ENCODE measurements around the gene NEK10.

Gene NEK10

GRCh38 chr3:27074914-27075313 is 294.3 kb downstream of the NEK10 start:
- H3K9me3 ChIP-seq (replicated peaks; ENCODE audit: insufficient read depth, low read length), result no peaks in the 10 kb centered on the region
- H3K4me1 ChIP-seq (ENCODE audit: low read length), result peaks cover 8% of the 10 kb centered on the region; the same call in 1 of the 2 replicates
- H2AFZ ChIP-seq (ENCODE audit: low read length), result no peak overlapping the region
- H3K27ac ChIP-seq (ENCODE audit: low read length), result no peak overlapping the region
- TF ChIP-seq CTCF (IDR thresholded peaks at IDR 0.05; ENCODE audit: low read length), result no peak
- TF ChIP-seq EZH2 (optimal IDR thresholded peaks at IDR 0.05; ENCODE audit: low read depth, low read length), result no peak
- TF ChIP-seq EZH2phosphoT487 (IDR thresholded peaks at IDR 0.05; ENCODE audit: low read length), result no peak
- no peaks in the 10 kb centered on the region for H3K27me3 ChIP-seq (replicated peaks; ENCODE audit: insufficient read depth, low read length)
- no peaks in the 10 kb centered on the region for H3K36me3 ChIP-seq (replicated peaks; ENCODE audit: insufficient read depth, low read length)
- no peaks in the 10 kb centered on the region for H3K9me2 ChIP-seq (replicated peaks; ENCODE audit: insufficient read depth, low read length)
- no peaks in the 10 kb centered on the region for H4K20me1 ChIP-seq (ENCODE audit: insufficient read depth, low read length)
- H3K4me3 ChIP-seq (ENCODE audit: low read length), result no peak overlapping the region
- H3K9ac ChIP-seq (ENCODE audit: low read length), result no peak overlapping the region
- H3K79me2 ChIP-seq (ENCODE audit: low read length), result no peaks in the 10 kb centered on the region
- no peaks in the 10 kb centered on the region for H3F3A ChIP-seq (ENCODE audit: insufficient read depth, low read length)
- no peak for DNase-seq
- H3K4me2 ChIP-seq (ENCODE audit: low read depth, low read length), result no peak overlapping the region

- no peak for DNase-seq
- H3K9ac ChIP-seq (ENCODE audit: low read length), result no peak overlapping the region
- no peaks in the 10 kb centered on the region for H4K20me1 ChIP-seq (ENCODE audit: insufficient read depth, low read length)
- H3K36me3 ChIP-seq (replicated peaks; ENCODE audit: insufficient read depth, low read length), result no peaks in the 10 kb centered on the region
- no peaks in the 10 kb centered on the region for H3K9me3 ChIP-seq (replicated peaks; ENCODE audit: insufficient read depth, low read length)
- no peaks in the 10 kb centered on the region for H3K9me2 ChIP-seq (replicated peaks; ENCODE audit: insufficient read depth, low read length)
- H3K27me3 ChIP-seq (replicated peaks; ENCODE audit: insufficient read depth, low read length), result no peaks in the 10 kb centered on the region
- no peak overlapping the region for H3K27ac ChIP-seq (ENCODE audit: low read length)
- H3K4me1 ChIP-seq (ENCODE audit: low read length), result peaks cover 8% of the 10 kb centered on the region; the same call in 1 of the 2 replicates
- H2AFZ ChIP-seq (ENCODE audit: low read length), result no peak overlapping the region
- H3F3A ChIP-seq (ENCODE audit: insufficient read depth, low read length), result no peaks in the 10 kb centered on the region
- no peaks in the 10 kb centered on the region for H3K79me2 ChIP-seq (ENCODE audit: low read length)
- no peak overlapping the region for H3K4me2 ChIP-seq (ENCODE audit: low read depth, low read length)
- TF ChIP-seq EZH2phosphoT487 (IDR thresholded peaks at IDR 0.05; ENCODE audit: low read length) (no peak), EZH2 (optimal IDR thresholded peaks at IDR 0.05; ENCODE audit: low read depth, low read length) (no peak), CTCF (IDR thresholded peaks at IDR 0.05; ENCODE audit: low read length) (no peak)
- no peak overlapping the region for H3K4me3 ChIP-seq (ENCODE audit: low read length)
Observed at GRCh38 chr3:27073912-27074311, 295.3 kb downstream of the NEK10 start.

- Histone ChIP-seq H3K36me3 (replicated peaks; ENCODE audit: insufficient read depth, low read length) (no peaks in the 10 kb centered on the region), H3K4me1 (ENCODE audit: low read length) (peaks cover 8% of the 10 kb centered on the region; the same call in 1 of the 2 replicates), H3K4me3 (ENCODE audit: low read length) (no peak overlapping the region), H3K9me3 (replicated peaks; ENCODE audit: insufficient read depth, low read length) (no peaks in the 10 kb centered on the region), H3F3A (ENCODE audit: insufficient read depth, low read length) (no peaks in the 10 kb centered on the region), H3K4me2 (ENCODE audit: low read depth, low read length) (no peak overlapping the region), H3K27ac (ENCODE audit: low read length) (no peak overlapping the region), H2AFZ (ENCODE audit: low read length) (no peak overlapping the region), H4K20me1 (ENCODE audit: insufficient read depth, low read length) (no peaks in the 10 kb centered on the region), H3K27me3 (replicated peaks; ENCODE audit: insufficient read depth, low read length) (no peaks in the 10 kb centered on the region), H3K9me2 (replicated peaks; ENCODE audit: insufficient read depth, low read length) (no peaks in the 10 kb centered on the region), H3K9ac (ENCODE audit: low read length) (no peak overlapping the region), H3K79me2 (ENCODE audit: low read length) (no peaks in the 10 kb centered on the region)
- no peak for DNase-seq
- TF ChIP-seq CTCF (IDR thresholded peaks at IDR 0.05; ENCODE audit: low read length), result no peak
- no peak for TF ChIP-seq EZH2phosphoT487 (IDR thresholded peaks at IDR 0.05; ENCODE audit: low read length)
- no peak for TF ChIP-seq EZH2 (optimal IDR thresholded peaks at IDR 0.05; ENCODE audit: low read depth, low read length)
Observed at GRCh38 chr3:27072810-27073651, 296.2 kb downstream of the NEK10 start.

Measured in MM.1S (cell line).